Fibroblast of lung (primary cell): ENCODE measurements around the gene EPB41L1. TPM values are rescaled to one million over a fixed set of nuclear protein-coding genes. Genes with fewer than 3 reads are reported as not detected.

Experiments
- DNase-seq, 2 donors: peaks; one replicate each; pipeline versions ENCODE4 v3.0.0 to v3.0.0-alpha.2; 2010; ENCODE audit warnings: low read depth in 2 of 2
- H2AFZ ChIP-seq: 2 replicates; pipeline ENCODE4 v1.5.1; 2012; ENCODE audit warnings: low read length, control low read depth, inconsistent platforms
- H3K27ac ChIP-seq: 2 replicates; pipeline ENCODE4 v1.5.1; 2011; ENCODE audit warnings: low read length, control low read depth; ENCODE audit not compliant: insufficient read depth
- H3K27me3 ChIP-seq: 2 replicates; pipeline ENCODE4 v1.5.1; 2011; ENCODE audit warnings: mild to moderate bottlenecking, low read length; ENCODE audit not compliant: control insufficient read depth, insufficient read depth
- H3K36me3 ChIP-seq: 2 replicates; pipeline ENCODE4 v1.5.1; 2011; ENCODE audit warnings: low read length; ENCODE audit not compliant: control insufficient read depth, insufficient read depth
- H3K4me1 ChIP-seq: 2 replicates; pipeline ENCODE4 v1.5.1; 2011; ENCODE audit warnings: low read length; ENCODE audit not compliant: control insufficient read depth, insufficient read depth; ENCODE audit errors: extremely low read depth
- H3K4me2 ChIP-seq: 2 replicates; pipeline ENCODE4 v1.5.1; 2011; ENCODE audit warnings: low read length, control low read depth; ENCODE audit not compliant: insufficient read depth; ENCODE audit errors: extremely low read depth
- H3K4me3 ChIP-seq, 4 experiments: fragments of 200-600 bp in 1 of 4; sonication (generic) in 1 of 4; replicated peaks in 1 of 4; 2 replicates each; pipeline ENCODE4 v1.5.1; 2011 to 2016; ENCODE audit warnings: low read length in 4 of 4, low read depth in 3 of 4, mild to moderate bottlenecking in 3 of 4, control low read depth in 2 of 4, inconsistent platforms in 1 of 4, mixed read lengths in 1 of 4; ENCODE audit not compliant: insufficient read depth in 1 of 4; ENCODE audit errors: control extremely low read depth in 1 of 4
- H3K79me2 ChIP-seq: 2 replicates; pipeline ENCODE4 v1.5.1; 2012; ENCODE audit warnings: mild to moderate bottlenecking, low read length, inconsistent platforms; ENCODE audit not compliant: control insufficient read depth, insufficient read depth
- H3K9ac ChIP-seq: 2 replicates; pipeline ENCODE4 v1.5.1; 2011; ENCODE audit warnings: mild to moderate bottlenecking, low read length, control low read depth; ENCODE audit not compliant: insufficient read depth
- H3K9me3 ChIP-seq: 2 replicates; pipeline ENCODE4 v1.5.1; 2012; ENCODE audit warnings: low read depth, low read length; ENCODE audit not compliant: control insufficient read depth, insufficient read depth
- H4K20me1 ChIP-seq: 2 replicates; pipeline ENCODE4 v1.5.1; 2011; ENCODE audit warnings: low read length; ENCODE audit not compliant: control insufficient read depth, insufficient read depth; ENCODE audit errors: extremely low read depth
- EZH2 ChIP-seq: IDR thresholded peaks from 2 replicates; pipeline ENCODE4 v1.5.1; 2012; ENCODE audit warnings: low read length, control low read depth, mild to moderate bottlenecking; ENCODE audit errors: missing control alignments
- polyA plus RNA-seq, 2 donors: library from polyadenylated mRNA; depleted of rRNA in 1 of 2; stranded (reverse) in 1 of 2; unstranded in 1 of 2; fragments of >200 nt; gene quantifications; 2 replicates each; pipeline ENCODE4 v1.2.1, GENCODE V29; 2011 to 2012; ENCODE audit warnings: missing spikeins in 1 of 2
- total RNA-seq: library from RNA; depleted of rRNA; stranded (reverse); fragments of >200 nt; gene quantifications from 2 replicates; pipeline ENCODE4 v1.2.1, GENCODE V29; 2014
- TF ChIP-seq, protein P1 (sequence below), 2 donors: IDR thresholded peaks in 1 of 2; conservative IDR thresholded peaks in 1 of 2; 1 replicate in 1 of 2; 2 replicates in 1 of 2; pipeline ENCODE4 v1.5.1; 2011 to 2012; ENCODE audit warnings: low read length in 2 of 2, control low read depth in 1 of 2, inconsistent platforms in 1 of 2, low read depth in 1 of 2, mild to moderate bottlenecking in 1 of 2

The EPB41L1 gene
- total and polyA plus RNA-seq, 2 donors (not counting 1 experiment from before 2014, with no cell fraction given), result 16.2 to 17.0 TPM

DNA sequence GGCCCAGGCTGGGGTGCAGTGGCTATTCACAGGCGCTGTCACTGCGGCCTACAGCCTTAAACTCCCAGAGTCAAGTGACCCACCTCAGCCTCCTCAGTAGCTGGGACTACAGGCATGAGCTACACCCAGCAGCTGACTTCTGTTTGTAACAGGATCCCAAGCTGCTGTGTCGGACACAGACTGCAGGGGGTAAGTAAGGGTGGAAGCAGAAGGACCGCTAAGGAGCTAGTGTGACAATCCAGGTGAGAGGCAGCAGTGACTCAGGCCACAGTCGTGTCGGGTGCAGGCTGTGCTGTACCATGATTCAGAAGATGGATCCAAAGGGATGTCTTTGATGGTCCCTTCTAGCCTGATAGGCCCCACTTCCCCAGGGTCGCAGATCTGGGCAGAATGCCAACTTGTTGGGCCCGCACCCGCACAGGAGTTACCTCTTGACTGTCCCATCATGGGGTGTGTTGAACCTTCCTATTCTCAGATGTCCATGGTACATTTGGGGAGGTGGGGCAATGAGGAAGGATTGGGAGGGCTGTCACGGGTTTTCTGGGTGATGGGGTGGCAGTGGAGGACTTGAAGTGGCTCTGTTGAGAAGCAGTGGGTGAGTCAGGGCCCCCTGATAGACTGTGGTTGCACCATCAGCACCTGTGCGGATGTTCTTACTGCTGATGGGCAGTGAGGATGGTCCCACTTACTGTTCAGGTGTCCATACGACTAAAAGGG lies 107.0 kb downstream of the EPB41L1 start:
- H3K4me1 ChIP-seq, result no peaks in the 10 kb centered on the region
- H3K27me3 ChIP-seq, result no peaks in the 10 kb centered on the region
- no peak overlapping the region for H3K4me2 ChIP-seq
- no peak overlapping the region for H3K27ac ChIP-seq
- H4K20me1 ChIP-seq, result no peaks in the 10 kb centered on the region
- no peak for TF ChIP-seq EZH2
- TF ChIP-seq, protein P1, sequence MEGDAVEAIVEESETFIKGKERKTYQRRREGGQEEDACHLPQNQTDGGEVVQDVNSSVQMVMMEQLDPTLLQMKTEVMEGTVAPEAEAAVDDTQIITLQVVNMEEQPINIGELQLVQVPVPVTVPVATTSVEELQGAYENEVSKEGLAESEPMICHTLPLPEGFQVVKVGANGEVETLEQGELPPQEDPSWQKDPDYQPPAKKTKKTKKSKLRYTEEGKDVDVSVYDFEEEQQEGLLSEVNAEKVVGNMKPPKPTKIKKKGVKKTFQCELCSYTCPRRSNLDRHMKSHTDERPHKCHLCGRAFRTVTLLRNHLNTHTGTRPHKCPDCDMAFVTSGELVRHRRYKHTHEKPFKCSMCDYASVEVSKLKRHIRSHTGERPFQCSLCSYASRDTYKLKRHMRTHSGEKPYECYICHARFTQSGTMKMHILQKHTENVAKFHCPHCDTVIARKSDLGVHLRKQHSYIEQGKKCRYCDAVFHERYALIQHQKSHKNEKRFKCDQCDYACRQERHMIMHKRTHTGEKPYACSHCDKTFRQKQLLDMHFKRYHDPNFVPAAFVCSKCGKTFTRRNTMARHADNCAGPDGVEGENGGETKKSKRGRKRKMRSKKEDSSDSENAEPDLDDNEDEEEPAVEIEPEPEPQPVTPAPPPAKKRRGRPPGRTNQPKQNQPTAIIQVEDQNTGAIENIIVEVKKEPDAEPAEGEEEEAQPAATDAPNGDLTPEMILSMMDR (conservative IDR thresholded peaks at IDR 0.05 in 1 of 2, IDR thresholded peaks at IDR 0.05 in 1 of 2; ENCODE audit: low read depth in 1 of 2, low read length in 2 of 2), result no peak
- H3K79me2 ChIP-seq, result no peaks in the 10 kb centered on the region
- no peak for DNase-seq
- no peak overlapping the region for H3K9ac ChIP-seq
- no peak overlapping the region for H2AFZ ChIP-seq
- no peaks in the 10 kb centered on the region for H3K9me3 ChIP-seq
- no peak overlapping the region for H3K4me3 ChIP-seq
- peaks cover under 1% of the 10 kb centered on the region for H3K36me3 ChIP-seq

DNA sequence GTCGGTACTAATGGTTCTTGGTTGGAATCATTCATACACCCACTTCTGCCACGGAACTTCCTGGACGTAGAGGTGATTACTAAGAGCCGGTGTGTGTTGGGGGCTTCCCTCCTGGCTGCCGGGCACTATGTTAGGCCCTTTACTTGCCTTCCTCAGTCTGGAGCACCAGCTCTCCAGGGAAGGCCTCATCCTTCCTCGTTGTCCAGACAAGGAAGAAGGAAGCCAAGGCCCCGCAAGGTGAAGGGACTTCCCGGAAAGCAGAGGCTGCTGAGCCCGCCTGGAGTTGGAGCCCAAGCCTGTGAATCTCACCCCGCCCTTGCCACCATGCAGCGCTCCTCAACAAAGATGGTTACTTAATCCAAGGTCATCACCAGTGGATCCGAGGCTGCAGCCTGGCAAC lies 107.9 kb downstream of the EPB41L1 start:
- Histone ChIP-seq H2AFZ (no peak overlapping the region), H3K27ac (no peak overlapping the region), H3K4me2 (no peak overlapping the region), H3K36me3 (no peaks in the 10 kb centered on the region), H3K9me3 (no peaks in the 10 kb centered on the region), H3K4me1 (no peaks in the 10 kb centered on the region), H3K27me3 (no peaks in the 10 kb centered on the region), H3K79me2 (no peaks in the 10 kb centered on the region), H3K4me3 (no peak overlapping the region), H3K9ac (no peak overlapping the region), H4K20me1 (no peaks in the 10 kb centered on the region)
- no peak for DNase-seq
- TF ChIP-seq, protein P1 (conservative IDR thresholded peaks at IDR 0.05 in 1 of 2, IDR thresholded peaks at IDR 0.05 in 1 of 2; ENCODE audit: low read depth in 1 of 2, low read length in 2 of 2), result no peak
- TF ChIP-seq EZH2, result no peak

DNA sequence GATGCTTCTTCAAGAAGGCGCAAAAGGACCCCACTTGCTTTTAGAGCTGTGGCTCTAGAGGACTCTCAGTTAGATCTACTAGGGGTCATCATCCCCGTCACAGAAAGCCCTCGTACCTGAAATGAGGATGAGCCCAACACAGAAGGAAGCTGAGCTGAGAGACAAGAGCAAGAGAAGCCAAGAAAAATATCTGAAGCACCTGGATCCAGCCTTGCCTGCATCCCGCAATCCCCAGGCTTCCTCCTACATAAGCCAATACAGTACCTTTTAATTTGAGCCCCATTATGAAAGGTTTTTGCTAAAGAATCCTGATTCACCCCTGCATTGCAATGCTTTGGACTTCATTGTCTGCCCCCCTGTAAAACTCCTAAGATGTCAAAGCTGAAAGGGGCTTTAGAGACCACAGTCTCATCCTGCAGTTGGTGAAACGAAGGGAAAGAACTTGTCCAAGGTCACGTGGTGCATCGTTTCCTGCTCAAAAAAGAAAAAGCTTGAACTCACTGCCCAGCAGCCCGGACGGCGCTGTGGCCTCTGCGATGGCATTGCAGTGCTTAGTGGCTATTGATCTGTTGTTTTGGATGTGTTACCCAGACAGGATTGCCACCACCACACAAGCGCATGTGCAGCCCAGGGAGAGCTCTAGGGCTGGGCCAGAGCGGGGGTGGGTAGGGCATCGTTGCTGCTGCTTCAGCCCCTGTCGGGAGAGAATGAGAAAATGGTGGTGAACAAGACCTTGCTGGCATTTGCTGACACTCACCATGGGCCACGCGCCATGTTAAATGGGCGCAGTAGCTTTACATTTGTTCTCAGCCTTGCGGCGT lies 110.1 kb downstream of the EPB41L1 start:
- H3K4me2 ChIP-seq, result no peak overlapping the region
- H3K79me2 ChIP-seq, result no peaks in the 10 kb centered on the region
- H4K20me1 ChIP-seq, result no peaks in the 10 kb centered on the region
- no peak overlapping the region for H3K27ac ChIP-seq
- H3K9me3 ChIP-seq, result no peaks in the 10 kb centered on the region
- H3K4me1 ChIP-seq, result no peaks in the 10 kb centered on the region
- H3K4me3 ChIP-seq, result no peak overlapping the region
- H3K9ac ChIP-seq, result no peak overlapping the region
- no peaks in the 10 kb centered on the region for H3K27me3 ChIP-seq
- no peaks in the 10 kb centered on the region for H3K36me3 ChIP-seq
- DNase-seq, result no peak
- no peak overlapping the region for H2AFZ ChIP-seq
- TF ChIP-seq, protein P1 (conservative IDR thresholded peaks at IDR 0.05 in 1 of 2, IDR thresholded peaks at IDR 0.05 in 1 of 2; ENCODE audit: low read depth in 1 of 2, low read length in 2 of 2), result no peak
- no peak for TF ChIP-seq EZH2
